Heart left ventricle (tissue), 13 donors: Measurements from ENCODE around the gene TCP10L.

ENCODE experiments used
- POLR2A ChIP-seq, 2 donors: fragments of 450-650 bp; IDR thresholded peaks; one replicate each; pipeline ENCODE4 v1.6.1; 2017; ENCODE audit warnings: antibody characterized with exemption in 2 of 2, mild to moderate bottlenecking in 2 of 2, moderate library complexity in 2 of 2
- TF ChIP-seq, protein P1 (sequence below), 12 donors: fragments of 200-600 bp; sonication (generic) in 4 of 12; IDR thresholded peaks; one replicate each; pipeline versions ENCODE4 v1.5.0 to v1.8.0; 2018 to 2022; ENCODE audit warnings: antibody characterized with exemption in 12 of 12, mild to moderate bottlenecking in 5 of 12
- donor health status: ischemic (EF 13 %, LVEDD 7.1; RV severe dilation, severe dysfunction).
- donor health status: DM: no; HTN: yes; CAD: no.
- donor health status: DM: no; HTN: no; CAD: no.
- donor health status: ischemic (EF 25% LVEDD 6.9; RV normal size, moderate dysfunction).
- donor health status: ischemic (EF 25% LVEDD 5.7; RV mildly dilated, moderate dysfunction).
- donor health status: ischemic (EF 35%, LVEDD 5.7; RV mildly dilated, moderate dysfunction).
- donor health status: nonischemic (EF 11% LVEDD 7.7; RV severe dilation, severe dysfunction).
- donor health status: DM: yes; HTN: yes; CAD: no.
- donor health status: PGD.
- donor health status: ischemic (EF 29% LVEDD 5.4; RV normal size, mild dysfunction).
- donor health status: nonischemic (EF 23%, LVEDD 6.1; RV moderate dilation, normal function).

- TF ChIP-seq, protein P1, sequence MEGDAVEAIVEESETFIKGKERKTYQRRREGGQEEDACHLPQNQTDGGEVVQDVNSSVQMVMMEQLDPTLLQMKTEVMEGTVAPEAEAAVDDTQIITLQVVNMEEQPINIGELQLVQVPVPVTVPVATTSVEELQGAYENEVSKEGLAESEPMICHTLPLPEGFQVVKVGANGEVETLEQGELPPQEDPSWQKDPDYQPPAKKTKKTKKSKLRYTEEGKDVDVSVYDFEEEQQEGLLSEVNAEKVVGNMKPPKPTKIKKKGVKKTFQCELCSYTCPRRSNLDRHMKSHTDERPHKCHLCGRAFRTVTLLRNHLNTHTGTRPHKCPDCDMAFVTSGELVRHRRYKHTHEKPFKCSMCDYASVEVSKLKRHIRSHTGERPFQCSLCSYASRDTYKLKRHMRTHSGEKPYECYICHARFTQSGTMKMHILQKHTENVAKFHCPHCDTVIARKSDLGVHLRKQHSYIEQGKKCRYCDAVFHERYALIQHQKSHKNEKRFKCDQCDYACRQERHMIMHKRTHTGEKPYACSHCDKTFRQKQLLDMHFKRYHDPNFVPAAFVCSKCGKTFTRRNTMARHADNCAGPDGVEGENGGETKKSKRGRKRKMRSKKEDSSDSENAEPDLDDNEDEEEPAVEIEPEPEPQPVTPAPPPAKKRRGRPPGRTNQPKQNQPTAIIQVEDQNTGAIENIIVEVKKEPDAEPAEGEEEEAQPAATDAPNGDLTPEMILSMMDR (IDR thresholded peaks at IDR 0.05): no peak
- no peak for TF ChIP-seq POLR2A (IDR thresholded peaks at IDR 0.05)
These were observed 51.2 kb downstream of the TCP10L start for GRCh38 chr21:32534113-32534512.
